GM12892 (cell line): ENCODE data around the gene GP9.

Experiments
- POLR2A ChIP-seq: IDR thresholded peaks from 2 replicates; pipeline ENCODE4 v1.6.1; 2011; ENCODE audit warnings: low read depth, low read length, control low read depth
- POLR2AphosphoS5 ChIP-seq: IDR thresholded peaks from 2 replicates; pipeline ENCODE4 v1.6.1; 2011; ENCODE audit warnings: low read depth, low read length, control low read depth

GRCh38 chr3:129082026-129082425, 21.4 kb downstream of the GP9 start:
- TF ChIP-seq POLR2AphosphoS5, result no peak
- TF ChIP-seq POLR2A, result no peak
